Activated naive CD4-positive, alpha-beta T cell treated with anti-CD3 and anti-CD28 coated beads, Interleukin-2, amount 50 U/mL, for 24 hours (primary cell): ENCODE data around the gene PDZRN4.
"Not testable (repeated sequence)": the region's sequence is repeated elsewhere in the genome, so short reads cannot be mapped to it uniquely, and the experiment has no call there.

ENCODE experiments used
- H3K27ac Mint-ChIP-seq: one replicate; pipeline ENCODE4 v1.8.0; 2021; ENCODE audit warnings: mild to moderate bottlenecking, mixed read lengths
- H3K27me3 Mint-ChIP-seq: one replicate; pipeline ENCODE4 v1.8.0; 2021; ENCODE audit warnings: mixed read lengths
- H3K36me3 Mint-ChIP-seq: one replicate; pipeline ENCODE4 v1.8.0; 2021; ENCODE audit warnings: mixed read lengths
- H3K4me1 Mint-ChIP-seq: one replicate; pipeline ENCODE4 v1.8.0; 2021; ENCODE audit warnings: mixed read lengths
- H3K4me3 Mint-ChIP-seq: one replicate; pipeline ENCODE4 v1.8.0; 2021; ENCODE audit warnings: mild to moderate bottlenecking, mixed read lengths
- H3K9me3 Mint-ChIP-seq: one replicate; pipeline ENCODE4 v1.8.0; 2021; ENCODE audit warnings: mixed read lengths

Gene PDZRN4

DNA sequence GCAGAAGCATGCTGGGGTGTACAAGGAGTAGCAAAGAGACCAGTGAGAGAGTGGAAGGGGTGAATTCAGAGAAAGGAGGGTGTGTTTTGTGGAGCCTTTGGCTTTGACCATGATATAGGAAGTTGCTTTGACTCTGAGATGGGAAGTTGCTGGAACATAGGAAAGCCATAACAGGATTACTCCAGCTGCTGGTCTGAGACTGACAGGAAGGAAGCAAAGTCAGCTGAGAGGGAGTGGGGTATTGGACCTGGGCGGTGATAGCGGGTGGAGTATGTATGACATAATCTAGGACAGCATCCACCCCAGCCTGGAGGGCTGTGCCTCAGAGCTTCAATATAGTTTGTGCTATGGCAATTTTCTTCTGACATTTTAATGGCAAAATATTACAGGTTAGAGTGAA lies 324.4 kb downstream of the PDZRN4 start:
- Mint-ChIP-seq H3K9me3 (no peaks in the 10 kb centered on the region), H3K36me3 (no peaks in the 10 kb centered on the region), H3K4me3 (no peak overlapping the region), H3K4me1 (no peaks in the 10 kb centered on the region), H3K27me3 (no peaks in the 10 kb centered on the region), H3K27ac (no peak overlapping the region)

DNA sequence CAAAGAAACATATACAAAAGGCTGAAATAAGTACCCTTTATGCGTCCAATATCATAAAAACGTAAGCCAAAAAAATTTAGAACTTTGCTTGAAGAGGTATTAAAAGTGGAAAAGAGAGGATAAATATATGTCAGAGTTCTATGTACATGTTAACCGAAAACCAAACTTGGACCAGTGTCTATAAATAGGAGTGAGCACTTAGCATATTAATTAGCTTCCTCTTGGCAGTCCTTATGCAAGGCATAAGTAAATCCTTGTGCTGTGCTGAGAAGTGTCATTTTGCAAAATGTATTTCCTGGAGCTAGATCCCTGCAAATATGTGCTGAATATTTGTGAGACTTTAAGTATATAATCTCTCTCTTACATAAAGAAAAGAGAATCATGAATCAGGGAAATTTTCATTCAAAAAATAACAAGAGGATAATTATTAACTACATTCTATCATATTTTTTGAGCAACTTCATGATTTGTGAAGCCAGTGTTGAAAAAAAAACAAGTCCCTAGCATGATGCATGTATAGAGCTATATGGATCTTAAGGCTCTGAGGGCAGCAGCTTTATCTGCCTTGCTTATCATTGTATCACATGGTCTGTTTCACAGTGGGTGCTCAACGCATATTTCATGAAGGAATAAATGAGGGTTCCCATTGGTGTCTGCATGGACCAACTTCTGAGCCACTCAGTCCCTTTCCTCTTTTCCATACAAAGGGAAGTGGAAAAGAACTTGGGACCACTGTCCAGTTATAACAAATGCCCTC lies 326.1 kb downstream of the PDZRN4 start:
- Mint-ChIP-seq H3K27me3 (no peaks in the 10 kb centered on the region), H3K4me3 (no peak overlapping the region), H3K27ac (no peak overlapping the region), H3K9me3 (no peaks in the 10 kb centered on the region), H3K4me1 (no peaks in the 10 kb centered on the region), H3K36me3 (no peaks in the 10 kb centered on the region)

- H3K27me3 Mint-ChIP-seq = no peaks in the 10 kb centered on the region
- no peak overlapping the region for H3K4me3 Mint-ChIP-seq
- H3K9me3 Mint-ChIP-seq = no peaks in the 10 kb centered on the region
- H3K4me1 Mint-ChIP-seq = no peaks in the 10 kb centered on the region
- H3K27ac Mint-ChIP-seq = no peak overlapping the region
- no peaks in the 10 kb centered on the region for H3K36me3 Mint-ChIP-seq
These were observed 326.8 kb downstream of the PDZRN4 start for GRCh38 chr12:41514907-41515306.

GRCh38 chr12:41515953-41516352 lies 327.8 kb downstream of the PDZRN4 start:
- H3K4me3 Mint-ChIP-seq = no peak overlapping the region
- H3K4me1 Mint-ChIP-seq = no peaks in the 10 kb centered on the region
- no peaks in the 10 kb centered on the region for H3K27me3 Mint-ChIP-seq
- no peaks in the 10 kb centered on the region for H3K9me3 Mint-ChIP-seq
- H3K27ac Mint-ChIP-seq = no peak overlapping the region
- H3K36me3 Mint-ChIP-seq = no peaks in the 10 kb centered on the region

DNA sequence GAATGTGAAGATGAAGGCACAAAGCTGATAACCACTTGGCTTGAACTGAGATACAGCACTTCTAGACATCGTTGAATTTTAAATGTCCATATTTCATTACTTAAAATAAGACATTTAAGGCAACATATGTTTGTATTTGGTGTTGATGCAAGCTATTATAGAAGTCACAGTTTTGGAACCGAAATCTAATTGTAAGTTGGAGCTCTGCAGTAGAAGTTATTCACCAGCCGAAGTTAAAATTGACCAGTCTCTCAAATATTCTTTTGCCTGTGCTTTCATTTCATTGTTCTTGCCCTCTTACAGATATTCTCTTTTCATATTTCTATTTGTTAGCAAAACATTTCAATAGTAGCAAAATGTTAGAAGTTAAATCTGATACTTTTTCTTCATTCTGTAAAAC lies 332.7 kb downstream of the PDZRN4 start:
- Mint-ChIP-seq H3K27me3 (peaks cover 1% of the 10 kb centered on the region), H3K27ac (no peak overlapping the region), H3K9me3 (no peaks in the 10 kb centered on the region), H3K4me1 (peaks cover 22% of the 10 kb centered on the region), H3K4me3 (no peak overlapping the region), H3K36me3 (no peaks in the 10 kb centered on the region)

GRCh38 chr12:41521872-41522379 lies 333.8 kb downstream of the PDZRN4 start:
- no peaks in the 10 kb centered on the region for H3K9me3 Mint-ChIP-seq
- H3K27me3 Mint-ChIP-seq = peaks cover 2% of the 10 kb centered on the region
- H3K36me3 Mint-ChIP-seq = no peaks in the 10 kb centered on the region
- H3K4me3 Mint-ChIP-seq = peak overlapping the region; percentile 23
- H3K27ac Mint-ChIP-seq = no peak overlapping the region
- peaks cover 22% of the 10 kb centered on the region for H3K4me1 Mint-ChIP-seq

DNA sequence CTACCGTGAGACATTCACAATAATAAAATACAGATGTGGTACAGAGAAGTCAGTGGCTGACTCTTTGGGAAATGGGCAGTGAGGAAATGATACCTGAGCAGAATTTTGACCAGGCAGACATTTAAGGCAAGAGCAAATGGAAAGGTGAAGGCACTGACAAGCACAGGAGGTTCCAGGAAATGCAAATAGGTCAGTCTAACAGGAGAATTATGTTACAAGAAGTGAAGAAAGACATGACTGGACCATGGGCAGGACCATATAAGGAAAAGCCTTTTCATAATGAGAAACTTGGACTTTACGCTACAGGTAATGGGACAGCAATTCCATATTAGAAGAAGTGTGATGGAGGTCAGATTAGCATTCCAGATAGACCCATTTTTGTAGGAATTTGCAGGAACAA lies 338.9 kb downstream of the PDZRN4 start:
- Mint-ChIP-seq H3K4me1 (peaks cover 14% of the 10 kb centered on the region), H3K4me3 (no peak overlapping the region), H3K27ac (no peak overlapping the region), H3K27me3 (peaks cover 2% of the 10 kb centered on the region), H3K36me3 (no peaks in the 10 kb centered on the region), H3K9me3 (no peaks in the 10 kb centered on the region)

GRCh38 chr12:41527534-41528116 lies 339.5 kb downstream of the PDZRN4 start:
- peaks cover 2% of the 10 kb centered on the region for H3K27me3 Mint-ChIP-seq
- no peak overlapping the region for H3K27ac Mint-ChIP-seq
- H3K4me1 Mint-ChIP-seq = peaks cover 8% of the 10 kb centered on the region
- H3K9me3 Mint-ChIP-seq = no peaks in the 10 kb centered on the region
- no peak overlapping the region for H3K4me3 Mint-ChIP-seq
- H3K36me3 Mint-ChIP-seq = no peaks in the 10 kb centered on the region

GRCh38 chr12:41528874-41529273 lies 340.8 kb downstream of the PDZRN4 start:
- Mint-ChIP-seq H3K27me3 (peaks cover 2% of the 10 kb centered on the region), H3K36me3 (no peaks in the 10 kb centered on the region), H3K27ac (no peak overlapping the region), H3K9me3 (no peaks in the 10 kb centered on the region), H3K4me3 (no peak overlapping the region), H3K4me1 (no peaks in the 10 kb centered on the region)

DNA sequence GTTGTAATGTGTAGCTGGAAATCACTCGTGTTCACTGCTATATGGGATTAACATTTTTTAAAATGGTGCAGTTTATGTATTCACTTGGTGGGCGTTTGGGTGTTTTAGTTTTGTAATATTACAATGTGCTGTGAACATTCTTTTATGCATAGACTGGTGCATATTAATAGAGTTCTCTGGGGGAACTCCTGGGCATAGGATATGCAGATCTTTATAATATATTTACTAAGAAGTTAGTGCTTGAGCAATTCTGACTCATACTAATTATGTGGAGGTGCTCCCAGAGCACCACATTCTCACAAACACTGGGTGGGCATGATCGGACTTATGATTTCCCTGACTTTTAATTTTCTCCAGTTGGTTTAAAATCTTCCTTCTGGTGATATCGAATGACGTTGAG lies 342.3 kb downstream of the PDZRN4 start:
- Mint-ChIP-seq H3K27ac (no peak overlapping the region), H3K27me3 (peaks cover 2% of the 10 kb centered on the region), H3K9me3 (no peaks in the 10 kb centered on the region), H3K36me3 (no peaks in the 10 kb centered on the region), H3K4me1 (no peaks in the 10 kb centered on the region), H3K4me3 (no peak overlapping the region)

GRCh38 chr12:41531147-41531829 lies 343.2 kb downstream of the PDZRN4 start:
- no peaks in the 10 kb centered on the region for H3K9me3 Mint-ChIP-seq
- no peaks in the 10 kb centered on the region for H3K4me1 Mint-ChIP-seq
- H3K27ac Mint-ChIP-seq = no peak overlapping the region
- peaks cover 3% of the 10 kb centered on the region for H3K27me3 Mint-ChIP-seq
- H3K4me3 Mint-ChIP-seq = no peak overlapping the region
- no peaks in the 10 kb centered on the region for H3K36me3 Mint-ChIP-seq

DNA sequence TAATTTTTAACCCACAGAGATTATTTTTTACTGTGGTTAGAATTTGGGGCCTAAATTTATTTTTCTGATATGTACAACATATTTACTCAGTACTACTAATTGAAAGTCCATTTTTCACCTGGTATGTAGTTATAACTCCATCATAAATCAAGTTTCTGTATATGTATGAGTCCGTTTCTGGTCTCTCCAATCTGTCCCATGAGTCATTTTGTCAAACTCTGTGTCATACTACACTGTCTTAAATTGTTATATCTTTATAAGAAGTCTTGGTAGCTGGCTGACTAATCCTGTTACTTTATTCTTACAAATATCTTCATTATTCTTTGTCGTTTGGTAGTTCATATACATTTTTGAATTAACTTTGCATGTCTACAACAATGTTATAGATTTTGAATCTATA lies 344.0 kb downstream of the PDZRN4 start:
- Mint-ChIP-seq H3K27me3 (peaks cover 3% of the 10 kb centered on the region), H3K4me1 (no peaks in the 10 kb centered on the region), H3K36me3 (no peaks in the 10 kb centered on the region), H3K4me3 (no peak overlapping the region), H3K27ac (no peak overlapping the region), H3K9me3 (no peaks in the 10 kb centered on the region)

- Mint-ChIP-seq H3K4me3 (no peak overlapping the region), H3K27me3 (peaks cover 4% of the 10 kb centered on the region), H3K4me1 (peaks cover 4% of the 10 kb centered on the region), H3K9me3 (no peaks in the 10 kb centered on the region), H3K27ac (peak overlapping the region; percentile 68), H3K36me3 (no peaks in the 10 kb centered on the region)
These were observed 348.8 kb downstream of the PDZRN4 start for GRCh38 chr12:41536813-41537490.

DNA sequence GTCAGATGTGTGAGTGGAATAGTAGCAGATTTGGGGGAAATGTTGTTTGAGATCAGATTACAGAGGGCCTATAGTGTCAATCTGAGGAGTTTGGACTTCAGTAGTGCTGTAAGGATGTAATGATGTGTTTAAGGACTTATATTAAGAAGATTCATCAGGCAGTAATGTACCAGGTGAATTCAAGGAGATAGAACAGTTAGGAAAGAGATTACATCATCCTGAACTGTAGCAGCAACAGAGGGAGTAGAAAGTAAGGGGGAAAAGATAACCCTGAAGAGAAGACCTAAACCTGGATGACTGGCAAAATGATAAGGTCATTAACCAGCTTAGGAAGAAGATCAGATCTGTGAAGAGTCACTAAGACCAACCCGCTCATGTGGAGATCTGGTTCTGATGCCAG lies 349.4 kb downstream of the PDZRN4 start:
- Mint-ChIP-seq H3K27me3 (peaks cover 4% of the 10 kb centered on the region), H3K9me3 (no peaks in the 10 kb centered on the region), H3K4me3 (no peak overlapping the region), H3K27ac (peak overlapping the region; percentile 41), H3K36me3 (no peaks in the 10 kb centered on the region), H3K4me1 (peaks cover 4% of the 10 kb centered on the region)

DNA sequence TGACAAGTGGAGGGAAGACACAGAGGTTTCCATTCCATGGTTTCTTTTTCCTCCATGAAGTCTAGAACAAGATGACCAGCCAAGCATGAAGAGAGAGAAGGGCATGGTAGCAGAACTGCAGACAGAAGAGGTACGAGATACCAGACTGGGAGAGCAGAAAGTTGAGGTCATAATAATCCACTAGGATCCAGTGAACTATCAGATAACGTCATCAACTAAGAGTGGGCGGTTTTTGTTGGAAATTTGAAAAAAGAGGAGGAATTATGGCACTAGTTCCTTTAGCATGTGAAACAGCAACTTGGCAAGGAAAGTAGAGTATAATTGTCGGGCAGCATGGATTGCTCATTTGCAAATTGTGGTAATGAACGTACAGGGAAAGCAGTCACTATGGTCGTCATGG lies 357.6 kb downstream of the PDZRN4 start:
- H3K27me3 Mint-ChIP-seq = peaks cover 2% of the 10 kb centered on the region
- H3K36me3 Mint-ChIP-seq = no peaks in the 10 kb centered on the region
- no peak overlapping the region for H3K27ac Mint-ChIP-seq
- no peaks in the 10 kb centered on the region for H3K4me1 Mint-ChIP-seq
- H3K9me3 Mint-ChIP-seq = no peaks in the 10 kb centered on the region
- H3K4me3 Mint-ChIP-seq = no peak overlapping the region

DNA sequence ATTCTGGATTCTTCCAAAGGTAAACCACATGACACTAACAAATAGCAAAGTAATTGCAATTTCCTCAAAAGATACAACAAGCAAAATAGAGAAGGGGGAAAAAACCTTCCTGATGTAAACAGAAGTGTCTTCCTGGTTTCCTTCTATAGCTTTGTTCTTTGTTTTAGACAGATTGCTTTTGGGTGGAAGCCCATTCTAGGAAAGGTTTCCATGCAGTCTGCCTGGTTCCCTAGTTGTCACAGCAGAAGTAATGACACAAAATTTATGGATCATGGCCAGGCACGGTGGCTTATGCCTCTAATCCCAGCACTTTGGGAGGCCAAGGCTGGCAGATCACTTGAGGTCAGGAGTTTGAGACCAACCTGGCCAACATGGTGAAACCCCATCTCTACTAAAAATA lies 359.0 kb downstream of the PDZRN4 start:
- not testable (repeated sequence) for H3K36me3 Mint-ChIP-seq

More for the DNA sequence above, 359.0 kb downstream of the PDZRN4 start:
- not testable (repeated sequence) for H3K27ac Mint-ChIP-seq, H3K4me1 Mint-ChIP-seq, H3K4me3 Mint-ChIP-seq, H3K27me3 Mint-ChIP-seq, H3K9me3 Mint-ChIP-seq
